H1 (cell line): ENCODE results near the gene SH2D2A. TPM values are rescaled to one million over a fixed set of nuclear protein-coding genes. Genes with fewer than 3 reads are reported as not detected.

Experiments used
- CTCF ChIA-PET: fragments of 300-600 bp; sonication (Branson Sonifier 250); formaldehyde crosslinking; loops from one replicate; lab custom pipeline; 2021; ENCODE audit not compliant: partially characterized antibody; lab: Charles Lee
- POLR2A ChIA-PET: fragments of 300-600 bp; sonication (Branson Sonifier 250); formaldehyde crosslinking; loops from one replicate; lab custom pipeline; 2021; ENCODE audit warnings: inconsistent platforms; ENCODE audit not compliant: partially characterized antibody; lab: Charles Lee
- DNase-seq, 2 experiments: peaks; one replicate each; pipeline versions ENCODE4 v3.0.0 to v3.0.0-alpha.2; 2010 to 2022; ENCODE audit warnings: low spot score in 2 of 2, low read depth in 1 of 2, mixed read lengths in 1 of 2
- FAIRE-seq: peaks from 2 replicates; lab custom pipeline; 2011; peaks lifted over from hg19 to GRCh38; lab: Jason Lieb, UNC
- H2AFZ ChIP-seq: 2 replicates; pipeline ENCODE4 v1.8.1; 2012; ENCODE audit warnings: low read length, inconsistent platforms
- H2AK5ac ChIP-seq: 2 replicates; pipeline ENCODE4 v1.6.1; 2013; ENCODE audit warnings: low read depth, low read length
- H2BK120ac ChIP-seq: replicated peaks from 2 replicates; pipeline ENCODE3; 2013; ENCODE audit warnings: low read depth, low read length, inconsistent platforms
- H2BK12ac ChIP-seq: 2 replicates; pipeline ENCODE4 v1.6.1; 2013; ENCODE audit warnings: low read depth, low read length
- H2BK15ac ChIP-seq: 2 replicates; pipeline ENCODE4 v1.6.1; 2013; ENCODE audit warnings: low read length
- H2BK20ac ChIP-seq: 2 replicates; pipeline ENCODE4 v1.6.1; 2013; ENCODE audit warnings: low read length
- H2BK5ac ChIP-seq: 2 replicates; pipeline ENCODE4 v1.6.1; 2013; ENCODE audit warnings: low read depth, low read length
- H3K14ac ChIP-seq: 2 replicates; pipeline ENCODE4 v1.6.1; 2013; ENCODE audit warnings: inconsistent platforms; ENCODE audit not compliant: insufficient read length
- H3K18ac ChIP-seq: 2 replicates; pipeline ENCODE4 v1.6.1; 2013; ENCODE audit warnings: low read length; ENCODE audit errors: extremely low read depth
- H3K23ac ChIP-seq: 2 replicates; pipeline ENCODE4 v1.6.1; 2013; ENCODE audit warnings: inconsistent platforms; ENCODE audit not compliant: insufficient read length
- H3K23me2 ChIP-seq: 2 replicates; pipeline ENCODE4 v1.6.1; 2013; ENCODE audit warnings: low read depth, low read length
- H3K27ac ChIP-seq: 2 replicates; pipeline ENCODE4 v1.6.1; 2011; ENCODE audit warnings: low read depth, low read length, inconsistent platforms
- H3K27me3 ChIP-seq, 4 experiments: replicated peaks in 1 of 4; 1 replicate in 1 of 4; 2 replicates in 3 of 4; pipeline versions ENCODE4 v1.6.1 to v1.8.1; 2011 to 2013; ENCODE audit warnings: low read length in 3 of 4, mild to moderate bottlenecking in 3 of 4, inconsistent platforms in 2 of 4, mixed read lengths in 2 of 4, moderate library complexity in 1 of 4; ENCODE audit not compliant: control insufficient read depth in 3 of 4, insufficient read depth in 3 of 4; ENCODE audit errors: extremely low read depth in 1 of 4
- H3K36me3 ChIP-seq, 4 experiments: 2 replicates each; pipeline versions ENCODE4 v1.6.1 to v1.8.1; 2011 to 2013; ENCODE audit warnings: mild to moderate bottlenecking in 4 of 4, low read length in 3 of 4, moderate library complexity in 2 of 4, control low read depth in 1 of 4, inconsistent platforms in 1 of 4; ENCODE audit not compliant: insufficient read depth in 4 of 4, control insufficient read depth in 2 of 4
- H3K4ac ChIP-seq: replicated peaks from 2 replicates; pipeline ENCODE3; 2013; ENCODE audit warnings: low read length, low read depth, mixed read lengths, inconsistent platforms; ENCODE audit not compliant: insufficient read length
- H3K4me1 ChIP-seq, 4 experiments: replicated peaks in 1 of 4; 1 replicate in 1 of 4; 2 replicates in 3 of 4; pipeline versions ENCODE4 v1.6.1 to v1.8.1; 2011 to 2013; ENCODE audit warnings: low read length in 3 of 4, inconsistent platforms in 2 of 4, mixed read lengths in 1 of 4; ENCODE audit not compliant: insufficient read depth in 4 of 4, control insufficient read depth in 3 of 4
- H3K4me2 ChIP-seq, 2 experiments: 2 replicates each; pipeline versions ENCODE4 v1.6.1 to v1.8.1; 2011 to 2013; ENCODE audit warnings: low read depth in 2 of 2, low read length in 2 of 2, control low read depth in 1 of 2, inconsistent platforms in 1 of 2, mild to moderate bottlenecking in 1 of 2; ENCODE audit not compliant: insufficient read depth in 1 of 2
- H3K4me3 ChIP-seq, 4 experiments: fragments of 200-600, 300-600 bp in 1 of 4; sonication (generic), shearing (Covaris generic), sonication (Bioruptor Twin) in 1 of 4; 2 replicates each; pipeline versions ENCODE4 v1.5.1 to v1.8.1; 2011 to 2016; ENCODE audit warnings: low read length in 4 of 4, low read depth in 3 of 4, control low read depth in 2 of 4, inconsistent platforms in 2 of 4, mild to moderate bottlenecking in 2 of 4, mixed read lengths in 1 of 4, moderate library complexity in 1 of 4; ENCODE audit not compliant: insufficient read depth in 2 of 4; ENCODE audit errors: extremely low read depth in 1 of 4
- H3K56ac ChIP-seq: replicated peaks from 2 replicates; pipeline ENCODE3; 2013; ENCODE audit warnings: low read depth, mild to moderate bottlenecking, mixed read lengths, low read length, inconsistent platforms; ENCODE audit not compliant: insufficient read length
- H3K79me1 ChIP-seq: 2 replicates; pipeline ENCODE4 v1.6.1; 2013; ENCODE audit warnings: low read depth, low read length, control low read depth
- H3K79me2 ChIP-seq, 2 experiments: 2 replicates each; pipeline versions ENCODE4 v1.6.1 to v1.8.1; 2012 to 2013; ENCODE audit warnings: low read length in 2 of 2, mild to moderate bottlenecking in 2 of 2, inconsistent platforms in 1 of 2; ENCODE audit not compliant: insufficient read depth in 2 of 2, control insufficient read depth in 1 of 2
- H3K9ac ChIP-seq, 4 experiments: replicated peaks in 1 of 4; 1 replicate in 1 of 4; 2 replicates in 3 of 4; pipeline versions ENCODE4 v1.6.1 to v1.8.1; 2011 to 2013; ENCODE audit warnings: low read depth in 3 of 4, low read length in 3 of 4, control low read depth in 2 of 4, mild to moderate bottlenecking in 2 of 4, moderate library complexity in 2 of 4, inconsistent platforms in 1 of 4; ENCODE audit errors: extremely low read depth in 1 of 4
- H3K9me3 ChIP-seq, 2 experiments: 2 replicates each; pipeline versions ENCODE4 v1.6.1 to v1.8.1; 2012 to 2013; ENCODE audit warnings: mild to moderate bottlenecking in 2 of 2, moderate library complexity in 2 of 2, control low read depth in 1 of 2, inconsistent platforms in 1 of 2, low read depth in 1 of 2, low read length in 1 of 2, mixed read lengths in 1 of 2; ENCODE audit not compliant: insufficient read depth in 2 of 2
- H4K20me1 ChIP-seq, 2 experiments: replicated peaks in 1 of 2; 2 replicates each; pipeline versions ENCODE3 to v1.8.1; 2011 to 2013; ENCODE audit warnings: inconsistent platforms in 2 of 2, low read length in 2 of 2, mild to moderate bottlenecking in 1 of 2; ENCODE audit not compliant: insufficient read depth in 2 of 2, control insufficient read depth in 1 of 2
- H4K5ac ChIP-seq: 2 replicates; pipeline ENCODE4 v1.6.1; 2013; ENCODE audit warnings: low read length, low read depth, mixed read lengths, inconsistent platforms; ENCODE audit not compliant: insufficient read length
- H4K8ac ChIP-seq: 2 replicates; pipeline ENCODE4 v1.8.0; 2013; ENCODE audit warnings: mild to moderate bottlenecking, moderate library complexity, low read length, inconsistent platforms; ENCODE audit not compliant: insufficient read depth; ENCODE audit errors: extremely low read depth
- H4K91ac ChIP-seq: replicated peaks from 2 replicates; pipeline ENCODE3; 2013; ENCODE audit warnings: low read length, mixed read lengths, inconsistent platforms; ENCODE audit not compliant: insufficient read length
- ATF3 ChIP-seq: IDR thresholded peaks from 2 replicates; pipeline ENCODE4 v1.6.1; 2011; ENCODE audit warnings: low read depth, mild to moderate bottlenecking, low read length; ENCODE audit not compliant: insufficient read depth
- BRCA1 ChIP-seq: IDR thresholded peaks from 2 replicates; pipeline ENCODE4 v1.6.1; 2012; ENCODE audit warnings: low read depth, low read length, improper control_type of control experiment
- CHD2 ChIP-seq: IDR thresholded peaks from 2 replicates; pipeline ENCODE4 v1.6.1; 2012; ENCODE audit warnings: low read length, improper control_type of control experiment
- CTCF ChIP-seq, 3 experiments: IDR thresholded peaks; 1 replicate in 2 of 3; 2 replicates in 1 of 3; pipeline versions ENCODE4 v1.5.1 to v1.6.1; 2011; ENCODE audit warnings: low read length in 3 of 3, mild to moderate bottlenecking in 3 of 3, inconsistent platforms in 2 of 3, low read depth in 1 of 3, moderate library complexity in 1 of 3; ENCODE audit not compliant: insufficient read depth in 1 of 3; ENCODE audit errors: control extremely low read depth in 1 of 3
- HDAC2 ChIP-seq, 2 experiments: fragments of 300-600 bp in 1 of 2; sonication (generic) in 1 of 2; IDR thresholded peaks; 2 replicates each; pipeline ENCODE4 v1.6.1; 2011 to 2012; ENCODE audit warnings: low read depth in 2 of 2, low read length in 2 of 2, mild to moderate bottlenecking in 2 of 2, moderate library complexity in 2 of 2, borderline replicate concordance in 1 of 2, inconsistent platforms in 1 of 2
- RXRA ChIP-seq: IDR thresholded peaks from 2 replicates; pipeline ENCODE4 v1.6.1; 2011; ENCODE audit warnings: low read depth, mild to moderate bottlenecking, low read length, moderate library complexity; ENCODE audit not compliant: insufficient read depth
- SIX5 ChIP-seq: IDR thresholded peaks from 2 replicates; pipeline ENCODE4 v1.6.1; 2011; ENCODE audit warnings: mild to moderate bottlenecking, low read depth, low read length
- SP1 ChIP-seq: IDR thresholded peaks from 2 replicates; pipeline ENCODE4 v1.6.1; 2011; ENCODE audit warnings: low read depth, low read length
- SP4 ChIP-seq: IDR thresholded peaks from 2 replicates; pipeline ENCODE4 v1.6.1; 2012; ENCODE audit warnings: low read length, inconsistent platforms
- TAF1 ChIP-seq: IDR thresholded peaks from 2 replicates; pipeline ENCODE4 v1.6.1; 2011; ENCODE audit warnings: mild to moderate bottlenecking, low read depth, low read length
- TAF7 ChIP-seq: optimal IDR thresholded peaks from 2 replicates; pipeline ENCODE3; 2011; ENCODE audit warnings: low read depth, mild to moderate bottlenecking, inconsistent platforms, low read length, moderate library complexity, borderline replicate concordance
- WGBS, 2 experiments: shearing (Covaris generic) in 1 of 2; methylation state at CpG; one replicate each; pipeline versions ENCODE4 v1.1.6 to v1.1.7; 2013 to 2015; ENCODE audit warnings: low lambda C conversion rate in 2 of 2, mixed read lengths in 2 of 2, inconsistent platforms in 1 of 2, low coverage in 1 of 2, missing lambda C conversion rate in 1 of 2; ENCODE audit not compliant: insufficient replicate concordance in 2 of 2, insufficient coverage in 1 of 2, insufficient read length in 1 of 2; ENCODE audit errors: extremely low coverage in 1 of 2, missing lambda C conversion rate in 1 of 2; 5-methylcytosine and 5-hydroxymethylcytosine counted together
- polyA plus RNA-seq, 7 experiments: library from polyadenylated mRNA; depleted of rRNA in 3 of 7; stranded (reverse) in 5 of 7; unstranded in 2 of 7; fragments of >200 nt in 5 of 7; fragments of 200-250 nt in 2 of 7; gene quantifications; 1 replicate in 5 of 7; 2 replicates in 1 of 7; 4 replicates in 1 of 7; pipeline versions ENCODE4 v1.2.1 to v1.2.3, GENCODE V29; 2011 to 2013; ENCODE audit warnings: missing spikeins in 2 of 7, mixed read lengths in 2 of 7
- total RNA-seq: library from RNA; stranded (reverse); fragmentation: NEBNext Ultra II Directional; extraction: Animal tissue kit (Norgen Biotek cat#: 25700); gene quantifications from 2 replicates; pipeline ENCODE4 v1.2.1, GENCODE V29; 2021

SH2D2A gene
- total and polyA plus RNA-seq, 2 of the 8 experiments (the other 6 are each of a cell fraction or from before 2014, with no cell fraction given): 3.3 to 7.9 TPM

GRCh38 chr1:156832434-156832833 lies 15.8 kb upstream of the SH2D2A start:
- Histone ChIP-seq H2BK120ac (no peak overlapping the region), H3K9me3 (no peaks in the 10 kb centered on the region), H3K4ac (no peak overlapping the region), H3K18ac (no peak overlapping the region), H4K8ac (no peak overlapping the region), H3K27ac (no peak overlapping the region), H3K4me2 (no peak overlapping the region), H4K91ac (no peak overlapping the region), H2BK20ac (no peak overlapping the region), H3K4me3 (no peak overlapping the region), H2BK5ac (no peak overlapping the region), H2BK12ac (no peak overlapping the region), H3K23me2 (no peaks in the 10 kb centered on the region), H2AFZ (no peak overlapping the region), H3K56ac (no peak overlapping the region), H3K14ac (no peak overlapping the region), H3K4me1 (no peaks in the 10 kb centered on the region), H3K79me2 (no peaks in the 10 kb centered on the region), H3K23ac (no peak overlapping the region), H3K27me3 (peaks cover 0 to 14% (median 7%) of the 10 kb centered on the region in 4 experiments; a peak in 5 of 7 replicates), H4K20me1 (no peaks in the 10 kb centered on the region), H3K79me1 (no peaks in the 10 kb centered on the region), H4K5ac (no peak overlapping the region), H3K36me3 (no peaks in the 10 kb centered on the region), H3K9ac (no peak overlapping the region), H2BK15ac (peak overlapping the region; percentile 31; the same call in 1 of the 2 replicates), H2AK5ac (no peak overlapping the region)
- FAIRE-seq (no peak), DNase-seq (no peak)
- CTCF ChIA-PET: interaction anchor here (1.0 to 22.0 kb wide), 8 partner anchors 11 to 205 kb away, joined by 3 to 556 read pairs (median 11); partner anchors contain the start of genes INSRR, LRRC71, NTRK1 and PEAR1
- WGBS, 2 experiments: 65% methylated on average over 5 of the region's 5 CpGs; no CpG with 5 or more reads in 1 of the 2 experiments
- POLR2A ChIA-PET: interaction anchor here (1.4 kb wide), 1 partner anchor 18 kb away, joined by 4 read pairs; no protein-coding TSS in a partner anchor
- no peak for TF ChIP-seq BRCA1
- no peak for TF ChIP-seq SP1
- TF ChIP-seq CTCF (IDR thresholded peaks at IDR 0.05; ENCODE audit: control extremely low read depth in 1 of 3, insufficient read depth in 1 of 3, low read depth in 1 of 3, low read length in 3 of 3): peak in 1 of 3 experiments; percentile 15; a peak in 1 of 4 replicates
- TF ChIP-seq SIX5: no peak
- TF ChIP-seq ATF3: no peak
- TF ChIP-seq TAF1: no peak
- no peak for TF ChIP-seq SP4
- no peak for TF ChIP-seq RXRA
- TF ChIP-seq HDAC2 (IDR thresholded peaks at IDR 0.05; ENCODE audit: borderline replicate concordance in 1 of 2, low read depth in 2 of 2, low read length in 2 of 2): no peak
- TF ChIP-seq TAF7: no peak
- no peak for TF ChIP-seq CHD2
